ENCODE data around the gene AP3B1. TPM values are rescaled to one million over a fixed set of nuclear protein-coding genes. Genes with fewer than 3 reads are reported as not detected.
A peak's percentile ranks its signal among the peaks of the same experiment; 100 is the strongest.

The AP3B1 gene
- polyA plus RNA-seq, 3 donors, result 20.3 to 39.8 (median 24.9) TPM

GRCh38 chr5:77957931-77958521 is 336.5 kb downstream of the AP3B1 start:
- no peak for TF ChIP-seq CTCF (IDR thresholded peaks at IDR 0.05)
- Mint-ChIP-seq H3K4me1 (peaks cover 12% of the 10 kb centered on the region), H3K36me3 (peaks cover 0 to 1% of the 10 kb centered on the region in 2 donors), H3K9me3 (peaks cover 0 to 13% (median 9%) of the 10 kb centered on the region in 7 donors), H3K4me3 (peak overlapping the region in 1 of 2 donors; percentile 75), H3K27me3 (ENCODE audit: low read depth in 3 of 3) (peaks cover 59 to 69% (median 63%) of the 10 kb centered on the region in 3 donors), H3K27ac (peak overlapping the region in 1 of 7 donors; percentile 45)
- H4K20me1 ChIP-seq (ENCODE audit: insufficient read depth, low read length), result no peaks in the 10 kb centered on the region
- peak overlapping the region; percentile 48 for H2AFZ ChIP-seq (ENCODE audit: insufficient read depth, low read depth, low read length, poor library complexity, severe bottlenecking)
- peaks cover 0 to 8% of the 10 kb centered on the region in 2 donors for H3K9me3 ChIP-seq (replicated peaks in 1 of 2; ENCODE audit: control insufficient read depth in 1 of 2, insufficient read depth in 1 of 2, low read length in 2 of 2)
- no peaks in the 10 kb centered on the region for H3K36me3 ChIP-seq (replicated peaks in 1 of 2; ENCODE audit: control insufficient read depth in 1 of 2, insufficient read depth in 2 of 2, low read length in 2 of 2)
- peak overlapping the region in 1 of 3 experiments; percentile 54 for H3K4me3 ChIP-seq (replicated peaks in 1 of 3; ENCODE audit: low read depth in 2 of 3, low read length in 3 of 3)
- no peak overlapping the region for H3K9ac ChIP-seq (ENCODE audit: insufficient read depth, low read length, poor library complexity, severe bottlenecking)
- DNase-seq, result no peak
- H3K4me1 ChIP-seq (ENCODE audit: control insufficient read depth in 1 of 2, insufficient read depth in 2 of 2, low read length in 2 of 2), result peaks cover 3 to 15% of the 10 kb centered on the region in 2 donors
- H3K4me2 ChIP-seq (replicated peaks; ENCODE audit: extremely low read depth, low read length, poor library complexity, severe bottlenecking), result peak overlapping the region; percentile 47
- H3K27ac ChIP-seq (ENCODE audit: low read depth in 1 of 2, low read length in 2 of 2), result no peak overlapping the region
- intact Hi-C loops (cut with micrococcal nuclease), result no loop called here
- H3K79me2 ChIP-seq (ENCODE audit: insufficient read depth, low read length), result no peaks in the 10 kb centered on the region
- peaks cover 57 to 64% of the 10 kb centered on the region in 2 donors for H3K27me3 ChIP-seq (ENCODE audit: control insufficient read depth in 2 of 2, insufficient read depth in 2 of 2, low read length in 2 of 2)
- 4% methylated on average over 16 of the region's 38 CpGs for WGBS (ENCODE audit: insufficient coverage)

GRCh38 chr5:77957516-77957915 is 337.0 kb downstream of the AP3B1 start:
- Mint-ChIP-seq H3K9me3 (peaks cover 0 to 13% (median 9%) of the 10 kb centered on the region in 7 donors), H3K27ac (no peak overlapping the region), H3K4me1 (peaks cover 12% of the 10 kb centered on the region), H3K4me3 (peak overlapping the region in 1 of 2 donors; percentile 75), H3K36me3 (peaks cover 0 to 1% of the 10 kb centered on the region in 2 donors), H3K27me3 (ENCODE audit: low read depth in 3 of 3) (peaks cover 55 to 64% (median 58%) of the 10 kb centered on the region in 3 donors)
- no peak for TF ChIP-seq CTCF (IDR thresholded peaks at IDR 0.05)
- 11% methylated on average over 15 of the region's 20 CpGs for WGBS (ENCODE audit: insufficient coverage)
- DNase-seq, result no peak
- Histone ChIP-seq H3K9me3 (replicated peaks in 1 of 2; ENCODE audit: control insufficient read depth in 1 of 2, insufficient read depth in 1 of 2, low read length in 2 of 2) (peaks cover 0 to 8% of the 10 kb centered on the region in 2 donors), H3K9ac (ENCODE audit: insufficient read depth, low read length, poor library complexity, severe bottlenecking) (no peak overlapping the region), H3K4me3 (replicated peaks in 1 of 3; ENCODE audit: low read depth in 2 of 3, low read length in 3 of 3) (peak overlapping the region in 1 of 3 experiments; percentile 54), H3K27me3 (ENCODE audit: control insufficient read depth in 2 of 2, insufficient read depth in 2 of 2, low read length in 2 of 2) (peaks cover 53 to 65% of the 10 kb centered on the region in 2 donors), H3K36me3 (replicated peaks in 1 of 2; ENCODE audit: control insufficient read depth in 1 of 2, insufficient read depth in 2 of 2, low read length in 2 of 2) (no peaks in the 10 kb centered on the region), H3K4me2 (replicated peaks; ENCODE audit: extremely low read depth, low read length, poor library complexity, severe bottlenecking) (peak overlapping the region; percentile 47), H2AFZ (ENCODE audit: insufficient read depth, low read depth, low read length, poor library complexity, severe bottlenecking) (peak overlapping the region; percentile 48), H4K20me1 (ENCODE audit: insufficient read depth, low read length) (no peaks in the 10 kb centered on the region), H3K79me2 (ENCODE audit: insufficient read depth, low read length) (no peaks in the 10 kb centered on the region), H3K4me1 (ENCODE audit: control insufficient read depth in 1 of 2, insufficient read depth in 2 of 2, low read length in 2 of 2) (peaks cover 3 to 15% of the 10 kb centered on the region in 2 donors), H3K27ac (ENCODE audit: low read depth in 1 of 2, low read length in 2 of 2) (no peak overlapping the region)
- intact Hi-C loops (cut with micrococcal nuclease), result no loop called here
